HEK293T (cell line): ENCODE measurements around the gene C17orf114.

ENCODE experiments used
- CTCF ChIA-PET: fragments of 350-600 bp; formaldehyde crosslinking; extraction: SDS; loops from one replicate; lab custom pipeline; 2021; ENCODE audit warnings: antibody characterized with exemption, inconsistent platforms; lab: Yijun Ruan, JAX
- POLR2A ChIA-PET: fragments of 350-600 bp; formaldehyde crosslinking; extraction: SDS; loops from one replicate; lab custom pipeline; 2020; ENCODE audit warnings: antibody characterized with exemption, inconsistent platforms; lab: Yijun Ruan, JAX
- DNase-seq: peaks from one replicate; pipeline ENCODE4 v3.0.0; 2012; ENCODE audit warnings: mixed read lengths; ENCODE audit errors: extremely low spot score
- ARNT ChIP-seq: fragments of 450-650 bp; IDR thresholded peaks from 2 replicates; pipeline ENCODE4 v1.6.1; 2017; ENCODE audit warnings: mild to moderate bottlenecking
- BHLHE40 ChIP-seq: fragments of 450-650 bp; IDR thresholded peaks from 2 replicates; pipeline ENCODE4 v1.6.1; 2016; ENCODE audit warnings: mild to moderate bottlenecking, moderate library complexity, borderline replicate concordance
- CTBP1 ChIP-seq: fragments of 450-650 bp; IDR thresholded peaks from 2 replicates; pipeline ENCODE4 v1.6.1; 2016; ENCODE audit warnings: borderline replicate concordance
- ELF4 ChIP-seq: fragments of 450-650 bp; IDR thresholded peaks from 2 replicates; pipeline ENCODE4 v1.6.1; 2017; ENCODE audit warnings: antibody characterized with exemption
- FOXA1 ChIP-seq: fragments of 450-650 bp; IDR thresholded peaks from 2 replicates; pipeline ENCODE4 v1.6.1; 2016; ENCODE audit warnings: mild to moderate bottlenecking
- FOXK2 ChIP-seq: fragments of 450-650 bp; IDR thresholded peaks from 2 replicates; pipeline ENCODE4 v1.6.1; 2016; ENCODE audit warnings: mild to moderate bottlenecking
- FOXM1 ChIP-seq: fragments of 450-650 bp; IDR thresholded peaks from 2 replicates; pipeline ENCODE4 v1.6.1; 2017; ENCODE audit warnings: mild to moderate bottlenecking, borderline replicate concordance
- HDGF ChIP-seq: fragments of 450-650 bp; IDR thresholded peaks from 2 replicates; pipeline ENCODE4 v1.6.1; 2017; ENCODE audit warnings: antibody characterized with exemption, borderline replicate concordance
- L3MBTL2 ChIP-seq: fragments of 450-650 bp; conservative IDR thresholded peaks from 2 replicates; pipeline ENCODE4 v1.6.1; 2016; ENCODE audit warnings: mild to moderate bottlenecking
- LEF1 ChIP-seq: fragments of 450-650 bp; IDR thresholded peaks from 2 replicates; pipeline ENCODE4 v1.6.1; 2017; ENCODE audit warnings: mild to moderate bottlenecking, borderline replicate concordance
- NFRKB ChIP-seq: fragments of 450-650 bp; IDR thresholded peaks from 2 replicates; pipeline ENCODE4 v1.6.1; 2016; ENCODE audit warnings: mild to moderate bottlenecking, moderate library complexity
- PKNOX1 ChIP-seq: fragments of 450-650 bp; IDR thresholded peaks from 2 replicates; pipeline ENCODE4 v1.6.1; 2016
- SP1 ChIP-seq: fragments of 450-650 bp; IDR thresholded peaks from 2 replicates; pipeline ENCODE4 v1.6.1; 2017
- SUZ12 ChIP-seq: fragments of 450-650 bp; IDR thresholded peaks from 2 replicates; pipeline ENCODE4 v1.6.1; 2016; ENCODE audit warnings: mild to moderate bottlenecking
- TARDBP ChIP-seq: fragments of 450-650 bp; IDR thresholded peaks from 2 replicates; pipeline ENCODE4 v1.6.1; 2016
- ZNF384 ChIP-seq: fragments of 450-650 bp; IDR thresholded peaks from 2 replicates; pipeline ENCODE4 v1.6.1; 2016

The C17orf114 gene

GRCh38 chr17:4766723-4767122 lies 35.4 kb downstream of the C17orf114 start:
- ChIA-PET CTCF (interaction anchor here (0.7 kb wide), 1 partner anchor 9 kb away, joined by 7 read pairs; no protein-coding TSS in a partner anchor), POLR2A (no interaction called here)
- no peak for DNase-seq
- no peak for TF ChIP-seq ARNT
- no peak for TF ChIP-seq ZNF384

GRCh38 chr17:4766201-4766600 lies 35.9 kb downstream of the C17orf114 start:
- ChIA-PET CTCF (no interaction called here), POLR2A (no interaction called here)
- no peak for DNase-seq
- TF ChIP-seq FOXA1 (no peak), FOXK2 (no peak), PKNOX1 (no peak), SUZ12 (no peak), FOXM1 (no peak), ARNT (no peak), BHLHE40 (no peak), L3MBTL2 (no peak), TARDBP (no peak), ZNF384 (no peak)

GRCh38 chr17:4764595-4764994 lies 37.5 kb downstream of the C17orf114 start:
- ChIA-PET CTCF (no interaction called here), POLR2A (no interaction called here)
- TF ChIP-seq ELF4 (no peak), ARNT (no peak), TARDBP (no peak), CTBP1 (no peak), LEF1 (no peak), L3MBTL2 (no peak), FOXK2 (no peak), PKNOX1 (no peak), FOXM1 (no peak), ZNF384 (no peak), FOXA1 (no peak), HDGF (no peak), SP1 (no peak), BHLHE40 (no peak), SUZ12 (no peak), NFRKB (no peak)
- DNase-seq, result no peak

GRCh38 chr17:4759776-4760236 lies 42.3 kb downstream of the C17orf114 start:
- CTCF ChIA-PET, result no interaction called here
- no peak for DNase-seq
- TF ChIP-seq FOXM1, result no peak
- no peak for TF ChIP-seq ELF4
- no peak for TF ChIP-seq CTBP1
- no peak for TF ChIP-seq SUZ12
- TF ChIP-seq NFRKB, result no peak
- TF ChIP-seq ARNT, result no peak
- no peak for TF ChIP-seq BHLHE40
- TF ChIP-seq SP1, result no peak
- no peak for TF ChIP-seq ZNF384
- no peak for TF ChIP-seq HDGF
- no peak for TF ChIP-seq FOXA1
- TF ChIP-seq LEF1, result no peak
- TF ChIP-seq TARDBP, result no peak
- TF ChIP-seq L3MBTL2, result no peak
- TF ChIP-seq PKNOX1, result no peak
- TF ChIP-seq FOXK2, result no peak
- POLR2A ChIA-PET, result no interaction called here

- ChIA-PET CTCF (no interaction called here), POLR2A (no interaction called here)
- TF ChIP-seq NFRKB (no peak), ZNF384 (no peak), SP1 (no peak), SUZ12 (no peak), PKNOX1 (no peak), ELF4 (no peak), BHLHE40 (no peak), FOXM1 (no peak), L3MBTL2 (no peak), ARNT (no peak), CTBP1 (no peak), FOXA1 (no peak), HDGF (no peak), LEF1 (no peak), TARDBP (no peak), FOXK2 (no peak)
- no peak for DNase-seq
Observed at GRCh38 chr17:4753392-4753791, 48.7 kb downstream of the C17orf114 start.

- POLR2A ChIA-PET, result no interaction called here
- DNase-seq, result no peak
- no peak for TF ChIP-seq FOXM1
- TF ChIP-seq FOXA1, result no peak
- no peak for TF ChIP-seq BHLHE40
- no peak for TF ChIP-seq PKNOX1
- TF ChIP-seq ZNF384, result no peak
- TF ChIP-seq NFRKB, result no peak
- CTCF ChIA-PET, result no interaction called here
Observed at GRCh38 chr17:4751932-4752331, 50.2 kb downstream of the C17orf114 start.
